ENCODE results near the gene CCDC15. TPM values are rescaled to one million over a fixed set of nuclear protein-coding genes. Genes with fewer than 3 reads are reported as not detected.

Gene CCDC15
- total RNA-seq, 2 experiments from 2014 or later: 4.2 to 4.8 TPM

- H3K27ac Mint-ChIP-seq: no peak overlapping the region
- H3K4me3 Mint-ChIP-seq: no peak overlapping the region
- DNase-seq (no peak), ATAC-seq (no peak)
- CTCF ChIA-PET: no interaction called here
- intact Hi-C loops (cut with micrococcal nuclease): no loop called here
- peaks cover 5% of the 10 kb centered on the region for H3K4me1 Mint-ChIP-seq (ENCODE audit: low read depth)
- no peak for TF ChIP-seq CTCF (IDR thresholded peaks at IDR 0.05)
- no peaks in the 10 kb centered on the region for H3K9me3 Mint-ChIP-seq
- no peaks in the 10 kb centered on the region for H3K36me3 Mint-ChIP-seq (ENCODE audit: low read depth)
- POLR2A ChIA-PET: no interaction called here
- no peaks in the 10 kb centered on the region for H3K27me3 Mint-ChIP-seq
Measured at GRCh38 chr11:125075900-125076317, 121.9 kb downstream of the CCDC15 start.

GRCh38 chr11:125076378-125076945 is 122.5 kb downstream of the CCDC15 start:
- TF ChIP-seq CTCF (IDR thresholded peaks at IDR 0.05): no peak
- POLR2A ChIA-PET: no interaction called here
- H3K27me3 Mint-ChIP-seq: no peaks in the 10 kb centered on the region
- no peak overlapping the region for H3K4me3 Mint-ChIP-seq
- H3K4me1 Mint-ChIP-seq (ENCODE audit: low read depth): no peaks in the 10 kb centered on the region
- H3K36me3 Mint-ChIP-seq (ENCODE audit: low read depth): no peaks in the 10 kb centered on the region
- H3K9me3 Mint-ChIP-seq: no peaks in the 10 kb centered on the region
- ATAC-seq (no peak), DNase-seq (no peak)
- intact Hi-C loops (cut with micrococcal nuclease): no loop called here
- no peak overlapping the region for H3K27ac Mint-ChIP-seq
- CTCF ChIA-PET: no interaction called here

- no peaks in the 10 kb centered on the region for H3K4me1 Mint-ChIP-seq (ENCODE audit: low read depth)
- intact Hi-C loops (cut with micrococcal nuclease): no loop called here
- no peaks in the 10 kb centered on the region for H3K27me3 Mint-ChIP-seq
- DNase-seq (no peak), ATAC-seq (no peak)
- no peak overlapping the region for H3K27ac Mint-ChIP-seq
- H3K4me3 Mint-ChIP-seq: no peak overlapping the region
- no peaks in the 10 kb centered on the region for H3K9me3 Mint-ChIP-seq
- POLR2A ChIA-PET: no interaction called here
- CTCF ChIA-PET: interaction anchor here (1.8 kb wide), 1 partner anchor 13 kb away, joined by 5 read pairs; no protein-coding TSS in a partner anchor
- no peaks in the 10 kb centered on the region for H3K36me3 Mint-ChIP-seq (ENCODE audit: low read depth)
- TF ChIP-seq CTCF (IDR thresholded peaks at IDR 0.05): no peak
Measured at GRCh38 chr11:125078016-125078415, 124.0 kb downstream of the CCDC15 start.

GRCh38 chr11:125078516-125079140 is 124.6 kb downstream of the CCDC15 start:
- Mint-ChIP-seq H3K36me3 (ENCODE audit: low read depth) (no peaks in the 10 kb centered on the region), H3K27me3 (no peaks in the 10 kb centered on the region), H3K4me1 (ENCODE audit: low read depth) (no peaks in the 10 kb centered on the region), H3K9me3 (no peaks in the 10 kb centered on the region), H3K4me3 (no peak overlapping the region), H3K27ac (no peak overlapping the region)
- DNase-seq (no peak), ATAC-seq (no peak)
- POLR2A ChIA-PET: no interaction called here
- no peak for TF ChIP-seq CTCF (IDR thresholded peaks at IDR 0.05)
- CTCF ChIA-PET: interaction anchor here (1.8 kb wide), 1 partner anchor 13 kb away, joined by 5 read pairs; no protein-coding TSS in a partner anchor
- intact Hi-C loops (cut with micrococcal nuclease): no loop called here

GRCh38 chr11:125079151-125079877 is 125.3 kb downstream of the CCDC15 start:
- ATAC-seq: no peak
- intact Hi-C loops (cut with micrococcal nuclease): no loop called here
- H3K4me3 Mint-ChIP-seq: no peak overlapping the region
- no peak for DNase-seq
- TF ChIP-seq CTCF (IDR thresholded peaks at IDR 0.05): no peak
- H3K36me3 Mint-ChIP-seq (ENCODE audit: low read depth): no peaks in the 10 kb centered on the region
- H3K4me1 Mint-ChIP-seq (ENCODE audit: low read depth): no peaks in the 10 kb centered on the region
- CTCF ChIA-PET: interaction anchor here (1.8 kb wide), 1 partner anchor 12 kb away, joined by 5 read pairs; no protein-coding TSS in a partner anchor
- no peaks in the 10 kb centered on the region for H3K27me3 Mint-ChIP-seq
- no peak overlapping the region for H3K27ac Mint-ChIP-seq
- no peaks in the 10 kb centered on the region for H3K9me3 Mint-ChIP-seq
- POLR2A ChIA-PET: no interaction called here
